ENCODE measurements around the gene RHOU.

GRCh38 chr1:228725178-228725577, 10.1 kb upstream of the RHOU start:
- TF ChIP-seq CTCF (IDR thresholded peaks at IDR 0.05) (no peak), POLR2A (IDR thresholded peaks at IDR 0.05) (no peak)
